Activated naive CD4-positive, alpha-beta T cell treated with anti-CD3 and anti-CD28 coated beads, Interleukin-2, amount 50 U/mL, for 72 hours (primary cell): ENCODE measurements around the gene LRP1B. TPM values are rescaled to one million over a fixed set of nuclear protein-coding genes. Genes with fewer than 3 reads are reported as not detected.

ENCODE experiments used
- ATAC-seq, 2 donors: fragments of 150-1000 bp; cut with Tn5 transposase; 2 replicates each; pipeline ENCODE4 v1.10.0; 2021; ENCODE audit warnings: mild to moderate bottlenecking in 2 of 2, moderate library complexity in 2 of 2
- DNase-seq, 2 donors: peaks; one replicate each; pipeline ENCODE4 v3.0.0; 2021 to 2022; ENCODE audit warnings: low spot score in 2 of 2
- H3K27ac Mint-ChIP-seq, 2 donors: one replicate each; pipeline ENCODE4 v1.8.0; 2022; ENCODE audit warnings: mild to moderate bottlenecking in 2 of 2, mixed read lengths in 2 of 2
- H3K36me3 Mint-ChIP-seq, 2 donors: one replicate each; pipeline ENCODE4 v1.8.0; 2022; ENCODE audit warnings: mixed read lengths in 2 of 2
- H3K9me3 Mint-ChIP-seq, 2 donors: one replicate each; pipeline ENCODE4 v1.8.0; 2022; ENCODE audit warnings: mixed read lengths in 2 of 2
- total RNA-seq, 2 donors: library from RNA; stranded (reverse); gene quantifications; one replicate each; pipeline ENCODE4 v1.2.3, GENCODE V29; 2022

The LRP1B gene
- total RNA-seq, 2 donors from 2014 or later: not detected

DNA sequence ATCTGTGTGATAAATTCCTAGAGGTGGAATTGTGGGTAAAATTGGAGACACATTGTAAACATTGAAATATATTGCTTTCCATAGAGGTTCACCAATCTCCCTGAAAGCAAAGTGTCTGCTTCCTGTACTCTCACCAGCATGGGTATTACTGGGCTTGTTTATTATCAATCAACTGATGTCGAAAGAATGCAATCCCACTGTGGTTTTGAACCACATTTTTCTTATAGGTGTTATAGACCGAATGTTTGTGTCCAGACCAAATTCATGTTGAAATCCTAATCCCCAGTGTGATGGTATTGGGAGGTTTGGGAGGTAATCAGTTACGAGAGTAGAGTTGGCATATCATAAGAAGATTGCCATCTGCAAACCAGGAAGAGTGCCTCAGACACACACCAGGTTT lies 1212.4 kb downstream of the LRP1B start:
- Mint-ChIP-seq H3K9me3 (peaks cover 15 to 22% of the 10 kb centered on the region in 2 donors), H3K27ac (no peak overlapping the region), H3K36me3 (no peaks in the 10 kb centered on the region)
- DNase-seq: no peak
- no peak for ATAC-seq

- no peak overlapping the region for H3K27ac Mint-ChIP-seq
- ATAC-seq (no peak), DNase-seq (no peak)
- no peaks in the 10 kb centered on the region for H3K36me3 Mint-ChIP-seq
- H3K9me3 Mint-ChIP-seq: peaks cover 15 to 22% of the 10 kb centered on the region in 2 donors
Measured at GRCh38 chr2:140916410-140916809, 1214.4 kb downstream of the LRP1B start.

DNA sequence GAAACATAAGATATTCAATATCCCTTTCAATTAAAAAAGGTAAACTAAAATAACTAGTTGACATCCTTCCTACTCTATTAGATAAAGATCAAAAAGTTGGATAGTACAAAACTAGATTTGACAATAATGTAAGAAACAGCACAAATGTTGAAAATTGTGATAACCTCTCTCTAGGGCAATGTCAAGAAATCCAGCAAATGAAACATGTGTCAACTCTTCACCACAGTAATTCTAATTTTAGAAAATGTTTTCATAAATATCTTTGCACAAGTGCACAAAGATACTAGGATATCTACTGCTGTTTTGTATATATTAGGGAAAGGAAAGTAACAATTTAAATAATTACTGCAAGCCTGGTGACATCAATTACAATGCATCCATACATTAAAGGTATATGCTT lies 1220.1 kb downstream of the LRP1B start:
- DNase-seq: no peak
- ATAC-seq: no peak
- Mint-ChIP-seq H3K36me3 (no peaks in the 10 kb centered on the region), H3K27ac (no peak overlapping the region), H3K9me3 (peaks cover 13 to 16% of the 10 kb centered on the region in 2 donors)

DNA sequence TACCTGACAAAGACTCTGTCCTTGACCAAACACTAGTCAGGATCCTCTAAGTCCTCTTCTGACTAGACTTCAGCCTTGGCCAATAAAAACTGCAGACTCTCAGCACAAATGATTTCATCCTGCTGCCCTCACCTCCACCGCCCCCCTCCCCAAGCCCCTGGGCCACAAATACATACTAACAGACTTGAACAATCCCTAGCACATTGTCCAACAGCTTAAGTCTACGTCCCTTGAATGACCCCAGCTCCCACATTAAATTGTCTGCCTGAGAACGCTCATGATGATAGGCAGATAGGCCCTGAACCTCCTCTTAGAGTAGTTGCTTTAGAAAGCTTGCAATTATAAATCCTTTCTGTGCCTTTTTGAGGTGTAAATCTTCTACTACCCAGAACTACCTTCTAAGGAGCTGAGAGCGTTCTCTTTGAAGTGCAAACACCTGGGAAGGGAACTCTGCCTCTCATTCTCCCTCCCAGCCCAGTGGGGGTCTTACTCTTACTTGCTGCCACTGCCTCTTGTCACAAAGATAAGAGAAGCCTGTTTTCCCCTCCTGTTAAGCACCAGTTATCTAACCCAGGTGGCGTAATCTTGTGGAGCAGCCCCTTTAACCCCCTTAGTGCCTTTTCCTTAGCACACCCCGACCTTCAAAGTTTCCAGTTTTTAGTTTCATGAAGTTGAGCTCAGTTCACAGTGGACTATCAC lies 1225.6 kb downstream of the LRP1B start:
- Mint-ChIP-seq H3K36me3 (no peaks in the 10 kb centered on the region), H3K9me3 (peaks cover 0 to 15% of the 10 kb centered on the region in 2 donors), H3K27ac (no peak overlapping the region)
- DNase-seq (no peak), ATAC-seq (no peak)

GRCh38 chr2:140895378-140895777 lies 1235.4 kb downstream of the LRP1B start:
- no peak for DNase-seq
- Mint-ChIP-seq H3K36me3 (no peaks in the 10 kb centered on the region), H3K27ac (no peak overlapping the region), H3K9me3 (peaks cover 21 to 26% of the 10 kb centered on the region in 2 donors)
- no peak for ATAC-seq

GRCh38 chr2:140893685-140894084 lies 1237.1 kb downstream of the LRP1B start:
- Mint-ChIP-seq H3K27ac (no peak overlapping the region), H3K36me3 (no peaks in the 10 kb centered on the region), H3K9me3 (peaks cover 24 to 26% of the 10 kb centered on the region in 2 donors)
- ATAC-seq (no peak), DNase-seq (no peak)

GRCh38 chr2:140892911-140893637 lies 1237.7 kb downstream of the LRP1B start:
- Mint-ChIP-seq H3K9me3 (peaks cover 21 to 24% of the 10 kb centered on the region in 2 donors), H3K27ac (no peak overlapping the region), H3K36me3 (no peaks in the 10 kb centered on the region)
- ATAC-seq (no peak), DNase-seq (no peak)

- H3K27ac Mint-ChIP-seq: no peak overlapping the region
- no peaks in the 10 kb centered on the region for H3K36me3 Mint-ChIP-seq
- peaks cover 24 to 29% of the 10 kb centered on the region in 2 donors for H3K9me3 Mint-ChIP-seq
- DNase-seq: no peak
- no peak for ATAC-seq
Measured at GRCh38 chr2:140892436-140892835, 1238.4 kb downstream of the LRP1B start.

GRCh38 chr2:140891614-140892212 lies 1239.1 kb downstream of the LRP1B start:
- Mint-ChIP-seq H3K36me3 (no peaks in the 10 kb centered on the region), H3K9me3 (peaks cover 24 to 30% of the 10 kb centered on the region in 2 donors), H3K27ac (no peak overlapping the region)
- DNase-seq: no peak
- no peak for ATAC-seq

GRCh38 chr2:140882671-140883620 lies 1247.9 kb downstream of the LRP1B start:
- no peak for ATAC-seq

DNA sequence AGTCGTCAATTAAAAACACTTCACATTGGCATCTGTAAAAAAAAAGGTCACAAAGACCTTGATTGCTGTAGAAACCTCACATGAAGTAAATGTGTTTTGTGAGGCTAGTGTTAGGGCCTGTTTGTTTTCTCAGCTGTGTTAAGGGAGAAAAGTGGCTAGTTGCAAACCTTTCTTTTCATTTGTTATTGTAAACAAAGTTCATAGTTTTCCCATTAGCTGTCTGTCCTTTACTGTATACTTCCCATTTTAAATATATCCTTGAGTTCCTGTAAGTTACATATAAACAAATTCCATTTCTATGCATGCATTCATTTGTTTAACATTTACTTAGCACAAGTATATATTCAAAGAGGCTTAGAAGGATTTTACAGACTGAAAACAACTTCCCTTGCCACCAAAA lies 1250.2 kb downstream of the LRP1B start:
- Mint-ChIP-seq H3K36me3 (no peaks in the 10 kb centered on the region), H3K27ac (no peak overlapping the region), H3K9me3 (peaks cover 10% of the 10 kb centered on the region in 2 donors)
- DNase-seq: no peak
- ATAC-seq: no peak

More at GRCh38 chr2:140882671-140883620, 1247.9 kb downstream of the LRP1B start:
- H3K27ac Mint-ChIP-seq: no peak overlapping the region
- peaks cover 9 to 12% of the 10 kb centered on the region in 2 donors for H3K9me3 Mint-ChIP-seq
- no peaks in the 10 kb centered on the region for H3K36me3 Mint-ChIP-seq
- no peak for DNase-seq

DNA sequence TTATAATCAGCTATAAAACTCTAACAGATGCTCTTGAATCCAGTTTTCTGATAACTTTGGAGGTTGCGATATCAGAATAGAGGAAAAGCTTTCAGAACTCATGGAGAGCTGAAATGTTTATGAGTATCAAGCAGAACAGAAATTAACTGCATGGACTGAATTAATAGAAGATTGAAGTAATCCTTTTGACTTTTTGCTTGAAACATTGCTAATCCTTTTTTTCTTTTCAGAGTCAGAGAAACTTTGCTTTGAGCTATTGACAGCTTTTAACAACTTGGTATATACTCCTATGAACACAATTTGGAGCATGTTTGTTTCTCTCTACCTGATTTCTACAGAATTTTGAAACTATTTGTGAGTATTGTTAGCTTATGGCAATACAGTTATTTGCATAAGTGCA lies 1254.8 kb downstream of the LRP1B start:
- no peak overlapping the region for H3K27ac Mint-ChIP-seq
- H3K36me3 Mint-ChIP-seq: no peaks in the 10 kb centered on the region
- ATAC-seq (no peak), DNase-seq (no peak)
- H3K9me3 Mint-ChIP-seq: peaks cover 5 to 14% of the 10 kb centered on the region in 2 donors

- H3K36me3 Mint-ChIP-seq: no peaks in the 10 kb centered on the region
- DNase-seq (no peak), ATAC-seq (no peak)
- peaks cover 14 to 22% of the 10 kb centered on the region in 2 donors for H3K9me3 Mint-ChIP-seq
- H3K27ac Mint-ChIP-seq: no peak overlapping the region
Measured at GRCh38 chr2:140873915-140874531, 1256.8 kb downstream of the LRP1B start.

DNA sequence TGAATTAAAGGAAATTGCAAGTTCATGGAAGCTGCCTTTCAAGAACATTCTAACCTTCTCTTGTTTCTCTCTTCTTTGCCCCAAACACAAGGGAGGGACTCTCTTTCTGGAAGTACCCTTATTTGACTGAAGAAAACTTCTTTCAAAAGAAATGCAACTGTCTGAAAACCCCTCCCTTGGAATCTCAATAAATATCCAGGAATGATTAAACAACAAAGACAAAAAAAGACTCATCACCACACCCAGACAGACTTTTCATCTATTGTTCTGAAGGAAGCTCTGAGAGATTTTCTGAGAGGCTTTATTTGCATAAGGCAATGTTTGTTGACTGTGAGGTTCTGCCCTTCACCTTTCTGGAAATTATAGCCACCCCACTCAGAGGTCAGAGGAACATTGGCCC lies 1260.9 kb downstream of the LRP1B start:
- Mint-ChIP-seq H3K9me3 (peaks cover 20 to 21% of the 10 kb centered on the region in 2 donors), H3K36me3 (no peaks in the 10 kb centered on the region), H3K27ac (no peak overlapping the region)
- DNase-seq (no peak), ATAC-seq (no peak)

- H3K9me3 Mint-ChIP-seq: peaks cover 20 to 21% of the 10 kb centered on the region in 2 donors
- H3K27ac Mint-ChIP-seq: no peak overlapping the region
- DNase-seq (no peak), ATAC-seq (no peak)
- H3K36me3 Mint-ChIP-seq: no peaks in the 10 kb centered on the region
Measured at GRCh38 chr2:140869107-140869506, 1261.7 kb downstream of the LRP1B start.

DNA sequence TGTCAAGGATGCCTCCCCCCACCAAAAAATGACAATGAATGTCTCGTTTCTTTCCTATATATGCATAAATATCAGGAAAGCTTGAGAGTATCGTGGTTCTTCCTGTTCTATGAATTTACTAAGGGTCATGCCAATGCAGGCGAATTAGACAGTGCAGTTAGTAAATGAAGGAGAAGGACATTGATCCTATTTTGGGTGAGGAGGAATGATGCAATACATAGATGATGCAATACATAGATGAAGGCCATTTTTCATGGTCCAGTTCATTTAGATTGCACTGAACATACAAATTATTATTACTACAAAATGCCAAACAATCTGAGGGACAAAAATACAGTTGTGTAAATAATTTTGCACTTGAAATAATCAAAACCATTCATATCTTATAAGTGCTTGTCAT lies 1265.0 kb downstream of the LRP1B start:
- no peak overlapping the region for H3K27ac Mint-ChIP-seq
- ATAC-seq: no peak
- peaks cover 22 to 24% of the 10 kb centered on the region in 2 donors for H3K9me3 Mint-ChIP-seq
- DNase-seq: no peak
- H3K36me3 Mint-ChIP-seq: no peaks in the 10 kb centered on the region
